Mesenchymal stem cell (in vitro differentiated cells and primary cell): ENCODE results near the gene RABIF. TPM values are rescaled to one million over a fixed set of nuclear protein-coding genes. Genes with fewer than 3 reads are reported as not detected.
"Not testable (repeated sequence)": the region's sequence is repeated elsewhere in the genome, so short reads cannot be mapped to it uniquely, and the experiment has no call there.

Source experiments
- DNase-seq: peaks from one replicate; pipeline ENCODE4 v3.0.0-alpha.2; 2013
- H2AFZ ChIP-seq: one replicate; pipeline ENCODE4 v1.6.1; 2013; ENCODE audit warnings: low read depth, mild to moderate bottlenecking, control low read depth, inconsistent platforms, low read length, moderate library complexity
- H2AK5ac ChIP-seq: 2 replicates; pipeline ENCODE4 v1.6.1; 2013; ENCODE audit warnings: low read length, moderate library complexity, mild to moderate bottlenecking, inconsistent platforms; ENCODE audit not compliant: severe bottlenecking
- H2BK120ac ChIP-seq: one replicate; pipeline ENCODE4 v1.6.1; 2013; ENCODE audit warnings: low read depth, mild to moderate bottlenecking, inconsistent platforms, low read length, moderate library complexity
- H2BK12ac ChIP-seq, 2 experiments: one replicate each; pipeline ENCODE4 v1.6.1; 2013; ENCODE audit warnings: inconsistent platforms in 2 of 2, low read length in 2 of 2, mild to moderate bottlenecking in 2 of 2, moderate library complexity in 2 of 2, control low read depth in 1 of 2
- H2BK15ac ChIP-seq: one replicate; pipeline ENCODE4 v1.6.1; 2013; ENCODE audit warnings: mild to moderate bottlenecking, low read depth, inconsistent platforms; ENCODE audit not compliant: poor library complexity, severe bottlenecking
- H2BK5ac ChIP-seq: 2 replicates; pipeline ENCODE4 v1.6.1; 2013; ENCODE audit warnings: low read depth, mild to moderate bottlenecking, low read length, control low read depth, inconsistent platforms; ENCODE audit not compliant: poor library complexity, severe bottlenecking
- H3K14ac ChIP-seq, 2 experiments: one replicate each; pipeline ENCODE4 v1.6.1; 2013; ENCODE audit warnings: inconsistent platforms in 2 of 2, low read length in 2 of 2, control low read depth in 1 of 2, mild to moderate bottlenecking in 1 of 2, moderate library complexity in 1 of 2
- H3K18ac ChIP-seq, 2 experiments: one replicate each; pipeline ENCODE4 v1.6.1; 2013; ENCODE audit warnings: inconsistent platforms in 2 of 2, low read length in 2 of 2, control low read depth in 1 of 2, low read depth in 1 of 2, mild to moderate bottlenecking in 1 of 2
- H3K23ac ChIP-seq, 2 experiments: one replicate each; pipeline ENCODE4 v1.6.1; 2013; ENCODE audit warnings: inconsistent platforms in 2 of 2, low read length in 2 of 2, mild to moderate bottlenecking in 2 of 2, moderate library complexity in 2 of 2, control low read depth in 1 of 2
- H3K27ac ChIP-seq: 2 replicates; pipeline ENCODE4 v1.5.1; 2013; ENCODE audit warnings: mild to moderate bottlenecking, moderate library complexity, low read length, control low read depth, inconsistent platforms; ENCODE audit not compliant: poor library complexity, severe bottlenecking
- H3K27me3 ChIP-seq, 2 experiments: 2 replicates each; pipeline versions ENCODE4 v1.6.1 to v1.7.0; 2013; ENCODE audit warnings: low read length in 2 of 2, mild to moderate bottlenecking in 2 of 2, moderate library complexity in 2 of 2, control low read depth in 1 of 2, inconsistent platforms in 1 of 2; ENCODE audit not compliant: control insufficient read depth in 1 of 2, insufficient read depth in 1 of 2
- H3K36me3 ChIP-seq, 2 experiments: 2 replicates each; pipeline versions ENCODE4 v1.6.1 to v1.7.0; 2013; ENCODE audit warnings: low read length in 2 of 2, control low read depth in 1 of 2, inconsistent platforms in 1 of 2, low read depth in 1 of 2, mild to moderate bottlenecking in 1 of 2; ENCODE audit not compliant: insufficient read depth in 2 of 2, control insufficient read depth in 1 of 2
- H3K4ac ChIP-seq, 2 experiments: one replicate each; pipeline ENCODE4 v1.6.1; 2013; ENCODE audit warnings: inconsistent platforms in 2 of 2, low read length in 2 of 2, mild to moderate bottlenecking in 2 of 2, moderate library complexity in 2 of 2, control low read depth in 1 of 2, low read depth in 1 of 2
- H3K4me1 ChIP-seq: 2 replicates; pipeline ENCODE4 v1.6.1; 2013; ENCODE audit warnings: low read depth, low read length, control low read depth; ENCODE audit not compliant: control insufficient read depth, insufficient read depth
- H3K4me2 ChIP-seq: 2 replicates; pipeline ENCODE4 v1.6.1; 2013; ENCODE audit warnings: low read length, mild to moderate bottlenecking, inconsistent platforms; ENCODE audit not compliant: poor library complexity, severe bottlenecking
- H3K4me3 ChIP-seq, 2 experiments: 2 replicates each; pipeline versions ENCODE4 v1.5.1 to v1.7.0; 2013; ENCODE audit warnings: low read length in 2 of 2, mild to moderate bottlenecking in 2 of 2, control low read depth in 1 of 2, low read depth in 1 of 2; ENCODE audit not compliant: insufficient read depth in 1 of 2
- H3K79me1 ChIP-seq: replicated peaks from 2 replicates; pipeline ENCODE4 v1.6.1; 2013; ENCODE audit warnings: mild to moderate bottlenecking, control low read depth, low read length, inconsistent platforms; ENCODE audit not compliant: poor library complexity, severe bottlenecking
- H3K9ac ChIP-seq: 2 replicates; pipeline ENCODE4 v1.7.0; 2013; ENCODE audit warnings: mild to moderate bottlenecking, low read length, moderate library complexity
- H3K9me3 ChIP-seq: 2 replicates; pipeline ENCODE4 v1.7.0; 2013; ENCODE audit warnings: mild to moderate bottlenecking, low read length; ENCODE audit not compliant: control insufficient read depth
- H4K8ac ChIP-seq: one replicate; pipeline ENCODE4 v1.6.1; 2013; ENCODE audit warnings: inconsistent platforms, mild to moderate bottlenecking, low read length, moderate library complexity
- H4K91ac ChIP-seq: one replicate; pipeline ENCODE4 v1.6.1; 2013; ENCODE audit warnings: mild to moderate bottlenecking, low read length, inconsistent platforms
- WGBS: methylation state at CpG from one replicate; pipeline ENCODE4 v1.1.7; 2013; ENCODE audit warnings: mixed read lengths; 5-methylcytosine and 5-hydroxymethylcytosine counted together
- polyA plus RNA-seq, 2 experiments: library from polyadenylated mRNA; stranded (reverse); fragments of 200-250 nt; gene quantifications; one replicate each; pipeline ENCODE4 v1.2.3, GENCODE V29; 2013

Gene RABIF
- polyA plus RNA-seq (2013, experiment 1 of 2), result 12.4 TPM
- polyA plus RNA-seq (2013, experiment 2 of 2), result 12.2 TPM

DNA sequence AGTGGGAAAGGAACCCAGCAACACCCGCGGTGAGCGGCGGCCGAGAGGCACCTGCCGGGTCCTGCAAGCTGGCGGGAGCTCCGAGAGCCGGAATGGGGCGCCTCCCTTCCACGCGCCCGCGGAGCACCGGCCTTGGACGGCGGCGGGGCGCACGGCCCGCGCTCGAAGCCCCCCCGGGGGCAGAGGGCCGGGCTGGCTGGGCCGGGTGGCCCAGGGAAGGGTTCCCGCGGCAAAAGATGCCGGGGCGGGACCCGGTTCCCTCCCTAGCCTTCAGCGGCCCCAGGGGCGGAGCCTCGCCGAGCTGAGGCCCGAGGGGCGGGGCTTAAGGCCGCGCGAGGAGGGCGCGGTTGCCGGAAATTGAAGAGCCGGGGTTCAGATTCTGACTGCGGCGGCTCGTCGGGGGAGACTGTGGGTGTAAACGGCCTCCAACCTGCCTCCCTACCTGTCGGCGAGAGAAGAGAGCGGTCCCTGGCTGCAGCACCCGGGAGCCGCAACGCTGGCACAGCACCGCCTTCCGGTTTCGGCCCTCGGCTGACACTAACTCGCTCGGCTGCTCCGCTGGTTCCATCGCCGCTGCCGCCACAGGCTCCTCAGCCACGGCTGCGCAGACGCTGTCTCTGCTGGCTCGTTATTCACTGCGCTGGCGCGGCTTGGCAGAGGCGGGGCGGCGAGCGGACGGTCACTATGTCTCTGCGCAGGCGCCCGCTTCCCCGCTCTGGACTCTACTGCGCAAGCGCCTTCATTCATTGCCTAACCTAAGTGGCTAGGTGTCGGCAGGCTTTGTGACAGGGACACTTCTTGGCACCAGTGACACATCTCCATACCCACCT lies at the start of gene RABIF:
TSS of gene RABIF (minus strand) at position 619 of the 830 bp plus-strand sequence. CDS start at position 568, 51 bp downstream.
- under 1% methylated on average over 74 of the region's 84 CpGs for WGBS
- H3K14ac ChIP-seq, result peak within 1 kb of the TSS in 1 of 2 experiments; percentile 61
- H3K27ac ChIP-seq, result peak within 1 kb of the TSS; percentile 89
- peak within 1 kb of the TSS; percentile 21 for H2BK5ac ChIP-seq
- H3K4me3 ChIP-seq, result peak within 1 kb of the TSS; percentile 75 to 92
- peak within 1 kb of the TSS; percentile 6 for H2BK120ac ChIP-seq
- peak within 1 kb of the TSS; percentile 48 for H4K91ac ChIP-seq
- H3K23ac ChIP-seq, result no peak within 1 kb of the TSS
- H3K79me1 ChIP-seq, result peaks cover 13% of the 10 kb centered on the region
- no peak within 1 kb of the TSS for H2AK5ac ChIP-seq
- no peak within 1 kb of the TSS for H2BK12ac ChIP-seq
- H4K8ac ChIP-seq, result peak within 1 kb of the TSS; percentile 33
- H3K9me3 ChIP-seq, result no peaks in the 10 kb centered on the region
- no peaks in the 10 kb centered on the region for H3K27me3 ChIP-seq
- DNase-seq, result peak; percentile 96
- H3K9ac ChIP-seq, result peak within 1 kb of the TSS; percentile 89
- peaks cover 14 to 40% of the 10 kb centered on the region in 2 experiments for H3K36me3 ChIP-seq
- H3K4me1 ChIP-seq, result peaks cover 8% of the 10 kb centered on the region
- peak within 1 kb of the TSS; percentile 49 to 90 for H3K4ac ChIP-seq
- peak within 1 kb of the TSS; percentile 6 for H2BK15ac ChIP-seq
- H3K18ac ChIP-seq, result peak within 1 kb of the TSS; percentile 63 to 68
- H2AFZ ChIP-seq, result no peak within 1 kb of the TSS
- H3K4me2 ChIP-seq, result peak within 1 kb of the TSS; percentile 91

DNA sequence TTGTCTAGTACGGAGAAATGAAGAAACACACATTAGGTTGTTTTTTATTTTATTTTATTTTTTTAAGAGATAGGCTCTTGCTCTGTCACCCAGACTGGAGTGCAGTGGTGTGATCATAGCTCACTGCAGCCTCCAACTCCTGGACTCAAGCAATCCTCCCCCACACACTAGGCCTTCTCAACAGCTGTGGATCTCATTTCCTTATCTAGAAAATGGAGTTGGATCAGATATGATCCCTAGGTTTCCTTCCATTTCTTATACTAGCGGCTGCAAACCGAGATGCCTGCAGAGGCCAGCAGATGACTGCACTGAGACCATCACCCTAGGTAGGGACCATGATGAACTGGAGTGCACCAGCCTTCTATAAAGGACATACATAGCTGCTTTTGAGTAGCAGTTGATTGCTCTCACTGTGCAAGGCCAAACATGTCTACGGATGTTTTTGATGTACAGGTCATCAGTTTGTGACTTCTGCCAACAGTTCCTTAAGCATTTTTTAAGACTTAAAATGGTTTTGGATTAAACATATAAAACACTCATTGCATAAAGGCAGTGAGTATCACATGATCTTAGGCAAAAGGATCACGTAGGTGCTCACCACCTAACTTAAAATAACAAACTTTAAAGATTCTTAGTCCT lies 49.5 kb upstream of the RABIF start:
- H4K8ac ChIP-seq, result no peak overlapping the region
- no peak overlapping the region for H2BK5ac ChIP-seq
- no peak for DNase-seq
- WGBS, result 89% methylated on average over 4 of the region's 5 CpGs
- no peak overlapping the region for H4K91ac ChIP-seq
- no peak overlapping the region for H2BK15ac ChIP-seq
- no peak overlapping the region for H2AFZ ChIP-seq
- H3K4me2 ChIP-seq, result no peak overlapping the region
- no peaks in the 10 kb centered on the region for H3K27me3 ChIP-seq
- no peak overlapping the region for H2BK12ac ChIP-seq
- no peak overlapping the region for H3K14ac ChIP-seq
- no peak overlapping the region for H3K18ac ChIP-seq
- no peak overlapping the region for H2AK5ac ChIP-seq
- H3K36me3 ChIP-seq, result peaks cover 12 to 39% of the 10 kb centered on the region in 2 experiments
- no peak overlapping the region for H3K9ac ChIP-seq
- no peak overlapping the region for H3K4ac ChIP-seq
- H3K9me3 ChIP-seq, result no peaks in the 10 kb centered on the region
- H3K79me1 ChIP-seq, result no peaks in the 10 kb centered on the region
- no peaks in the 10 kb centered on the region for H3K4me1 ChIP-seq
- H2BK120ac ChIP-seq, result no peak overlapping the region
- no peak overlapping the region for H3K23ac ChIP-seq
- no peak overlapping the region for H3K27ac ChIP-seq
- no peak overlapping the region for H3K4me3 ChIP-seq

DNA sequence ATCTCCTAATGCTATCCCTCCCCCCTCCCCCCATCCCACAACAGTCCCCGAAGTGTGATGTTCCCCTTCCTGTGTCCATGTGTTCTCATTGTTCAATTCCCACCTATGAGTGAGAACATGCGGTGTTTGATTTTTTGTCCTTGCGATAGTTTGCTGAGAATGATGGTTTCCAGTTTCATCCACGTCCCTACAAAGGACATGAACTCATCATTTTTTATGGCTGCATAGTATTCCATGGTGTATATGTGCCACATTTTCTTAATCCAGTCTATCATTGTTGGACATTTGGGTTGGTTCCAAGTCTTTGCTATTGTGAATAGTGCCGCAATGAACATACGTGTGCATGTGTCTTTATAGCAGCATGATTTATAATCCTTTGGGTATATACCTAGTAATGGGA lies 47.5 kb upstream of the RABIF start:
- not testable (repeated sequence) for H2BK120ac ChIP-seq, H4K91ac ChIP-seq, H2BK5ac ChIP-seq, H3K18ac ChIP-seq, H3K4me2 ChIP-seq, DNase-seq, H2AK5ac ChIP-seq, H2BK12ac ChIP-seq, H3K9ac ChIP-seq, H2BK15ac ChIP-seq, H3K4me1 ChIP-seq, H3K23ac ChIP-seq, H4K8ac ChIP-seq, H3K27me3 ChIP-seq, H3K27ac ChIP-seq, H2AFZ ChIP-seq, H3K4ac ChIP-seq, H3K9me3 ChIP-seq, H3K14ac ChIP-seq, H3K4me3 ChIP-seq, H3K79me1 ChIP-seq
- peaks cover 4 to 20% of the 10 kb centered on the region in 2 experiments for H3K36me3 ChIP-seq
- WGBS, result no CpG with 5 or more reads among the region's 6 CpGs

DNA sequence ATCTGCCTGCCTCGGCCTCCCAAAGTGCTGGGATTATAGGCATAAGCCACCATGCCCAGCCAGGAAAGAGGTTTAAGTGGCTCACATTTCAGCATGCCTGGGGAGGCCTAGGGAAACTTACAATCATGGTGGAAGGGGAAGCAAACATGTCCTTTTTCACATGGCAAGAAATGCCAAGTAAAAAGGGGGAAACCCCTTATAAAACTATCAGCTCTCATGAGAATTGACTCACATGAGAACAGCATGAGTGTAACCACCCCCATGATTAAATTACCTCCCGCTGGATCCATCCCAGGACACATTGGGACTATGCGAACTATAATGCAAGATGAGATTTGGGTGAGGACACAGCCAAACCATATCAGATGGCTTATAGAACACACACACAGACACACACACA lies 46.9 kb upstream of the RABIF start:
- Histone ChIP-seq H2BK15ac (no peak overlapping the region), H3K4me2 (no peak overlapping the region), H3K4ac (no peak overlapping the region), H3K27ac (no peak overlapping the region), H3K4me1 (no peaks in the 10 kb centered on the region), H2AFZ (no peak overlapping the region), H2BK12ac (no peak overlapping the region), H3K27me3 (no peaks in the 10 kb centered on the region), H3K23ac (no peak overlapping the region), H3K4me3 (no peak overlapping the region), H3K36me3 (peaks cover 0 to 15% of the 10 kb centered on the region in 2 experiments), H3K18ac (no peak overlapping the region), H2BK120ac (no peak overlapping the region), H2AK5ac (no peak overlapping the region), H3K79me1 (no peaks in the 10 kb centered on the region), H4K91ac (no peak overlapping the region), H3K9ac (no peak overlapping the region), H3K9me3 (no peaks in the 10 kb centered on the region), H2BK5ac (no peak overlapping the region), H4K8ac (no peak overlapping the region), H3K14ac (no peak overlapping the region)
- DNase-seq, result no peak
- 79% methylated on average over 1 of the region's 3 CpGs for WGBS
